Astrocyte (in vitro differentiated cells and primary cell): ENCODE data around the gene NRDC.

Source experiments
- CTCF ChIP-seq: IDR thresholded peaks from 2 replicates; pipeline ENCODE4 v1.5.1; 2011; ENCODE audit warnings: low read depth, mild to moderate bottlenecking, inconsistent platforms, low read length, moderate library complexity; ENCODE audit not compliant: insufficient read depth
- EZH2 ChIP-seq: IDR thresholded peaks from 2 replicates; pipeline ENCODE4 v1.6.1; 2012; ENCODE audit warnings: mild to moderate bottlenecking, low read length, inconsistent platforms; ENCODE audit not compliant: insufficient read depth

- TF ChIP-seq EZH2 (no peak), CTCF (peak; percentile 95)
These were observed 109.4 kb downstream of the NRDC start for GRCh38 chr1:51768971-51769588.
